HUES6 (cell line): Measurements from ENCODE around the gene MYL3.
A peak's percentile ranks its signal among the peaks of the same experiment; 100 is the strongest.

ENCODE experiments used
- H3K27ac ChIP-seq: 2 replicates; pipeline ENCODE4 v1.7.0; 2013; ENCODE audit warnings: low read depth, mild to moderate bottlenecking, low read length, inconsistent platforms
- H3K27me3 ChIP-seq: 2 replicates; pipeline ENCODE4 v1.6.1; 2013; ENCODE audit warnings: low read length; ENCODE audit not compliant: control insufficient read depth, insufficient read depth
- H3K36me3 ChIP-seq: 2 replicates; pipeline ENCODE4 v1.6.1; 2013; ENCODE audit warnings: low read length; ENCODE audit not compliant: control insufficient read depth, insufficient read depth
- H3K4me1 ChIP-seq: 2 replicates; pipeline ENCODE4 v1.6.1; 2013; ENCODE audit warnings: low read length; ENCODE audit not compliant: control insufficient read depth, insufficient read depth
- H3K4me3 ChIP-seq: 2 replicates; pipeline ENCODE4 v1.5.1; 2013; ENCODE audit warnings: low read depth, low read length
- H3K9ac ChIP-seq: one replicate; pipeline ENCODE4 v1.6.1; 2013; ENCODE audit warnings: mild to moderate bottlenecking, low read length
- H3K9me3 ChIP-seq: 2 replicates; pipeline ENCODE4 v1.6.1; 2013; ENCODE audit warnings: low read depth, low read length; ENCODE audit not compliant: control insufficient read depth, insufficient read depth

MYL3 gene

GRCh38 chr3:46891132-46891531 lies 27.9 kb upstream of the MYL3 start:
- Histone ChIP-seq H3K9me3 (no peaks in the 10 kb centered on the region), H3K36me3 (no peaks in the 10 kb centered on the region), H3K27ac (no peak overlapping the region), H3K9ac (no peak overlapping the region), H3K4me3 (no peak overlapping the region), H3K4me1 (peaks cover 48% of the 10 kb centered on the region), H3K27me3 (peaks cover 66% of the 10 kb centered on the region)

DNA sequence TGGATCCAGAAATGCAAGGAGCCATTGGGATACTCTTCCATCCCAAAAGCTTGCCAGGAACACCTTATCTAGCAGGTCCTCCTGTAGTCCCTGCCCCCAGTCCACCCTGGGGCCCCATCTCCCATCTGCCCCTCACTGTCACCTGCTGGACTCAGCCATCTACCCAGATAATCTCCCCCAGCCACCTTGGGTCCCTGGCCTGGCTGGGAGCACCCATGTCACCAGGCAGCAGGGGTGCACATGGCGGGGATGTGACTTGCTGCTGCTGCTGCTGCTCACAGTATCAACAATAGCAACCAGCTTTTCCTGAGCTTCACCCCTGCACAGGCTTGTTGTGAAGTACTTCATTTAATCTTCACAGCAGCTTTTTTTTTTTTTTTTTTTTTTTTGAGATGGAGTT lies 26.9 kb upstream of the MYL3 start:
- Histone ChIP-seq H3K27me3 (peaks cover 76% of the 10 kb centered on the region), H3K27ac (no peak overlapping the region), H3K9ac (no peak overlapping the region), H3K36me3 (no peaks in the 10 kb centered on the region), H3K4me1 (peaks cover 56% of the 10 kb centered on the region), H3K9me3 (no peaks in the 10 kb centered on the region), H3K4me3 (no peak overlapping the region)

- H3K4me3 ChIP-seq = no peak overlapping the region
- H3K4me1 ChIP-seq = peaks cover 62% of the 10 kb centered on the region
- H3K9me3 ChIP-seq = no peaks in the 10 kb centered on the region
- no peak overlapping the region for H3K9ac ChIP-seq
- H3K27ac ChIP-seq = no peak overlapping the region
- peaks cover 81% of the 10 kb centered on the region for H3K27me3 ChIP-seq
- H3K36me3 ChIP-seq = no peaks in the 10 kb centered on the region
Measured at GRCh38 chr3:46889381-46890110, 26.3 kb upstream of the MYL3 start.

- peak overlapping the region; percentile 41 for H3K9ac ChIP-seq
Measured at GRCh38 chr3:46888705-46889104, 25.5 kb upstream of the MYL3 start.

GRCh38 chr3:46887980-46888494 lies 24.8 kb upstream of the MYL3 start:
- Histone ChIP-seq H3K4me3 (peak overlapping the region; percentile 23; the same call in 1 of the 2 replicates), H3K9ac (no peak overlapping the region), H3K27ac (peak overlapping the region; percentile 42; the same call in 1 of the 2 replicates), H3K9me3 (no peaks in the 10 kb centered on the region), H3K4me1 (peaks cover 68% of the 10 kb centered on the region), H3K36me3 (no peaks in the 10 kb centered on the region), H3K27me3 (peaks cover 82% of the 10 kb centered on the region)

More at GRCh38 chr3:46888705-46889104, 25.5 kb upstream of the MYL3 start:
- H3K27me3 ChIP-seq = peaks cover 84% of the 10 kb centered on the region
- H3K27ac ChIP-seq = peak overlapping the region; percentile 42; the same call in 1 of the 2 replicates
- peaks cover 70% of the 10 kb centered on the region for H3K4me1 ChIP-seq
- H3K9me3 ChIP-seq = no peaks in the 10 kb centered on the region
- no peaks in the 10 kb centered on the region for H3K36me3 ChIP-seq
- H3K4me3 ChIP-seq = peak overlapping the region; percentile 23; the same call in 1 of the 2 replicates

GRCh38 chr3:46885612-46886011 lies 22.4 kb upstream of the MYL3 start:
- no peak overlapping the region for H3K9ac ChIP-seq
- H3K4me1 ChIP-seq = peaks cover 55% of the 10 kb centered on the region
- H3K4me3 ChIP-seq = no peak overlapping the region
- H3K27me3 ChIP-seq = peaks cover 78% of the 10 kb centered on the region
- H3K36me3 ChIP-seq = no peaks in the 10 kb centered on the region
- H3K27ac ChIP-seq = no peak overlapping the region
- H3K9me3 ChIP-seq = no peaks in the 10 kb centered on the region

GRCh38 chr3:46884929-46885328 lies 21.7 kb upstream of the MYL3 start:
- Histone ChIP-seq H3K9ac (no peak overlapping the region), H3K4me1 (peaks cover 52% of the 10 kb centered on the region), H3K27me3 (peaks cover 78% of the 10 kb centered on the region), H3K9me3 (no peaks in the 10 kb centered on the region), H3K36me3 (no peaks in the 10 kb centered on the region), H3K4me3 (peak overlapping the region; percentile 59; the same call in 1 of the 2 replicates), H3K27ac (no peak overlapping the region)

DNA sequence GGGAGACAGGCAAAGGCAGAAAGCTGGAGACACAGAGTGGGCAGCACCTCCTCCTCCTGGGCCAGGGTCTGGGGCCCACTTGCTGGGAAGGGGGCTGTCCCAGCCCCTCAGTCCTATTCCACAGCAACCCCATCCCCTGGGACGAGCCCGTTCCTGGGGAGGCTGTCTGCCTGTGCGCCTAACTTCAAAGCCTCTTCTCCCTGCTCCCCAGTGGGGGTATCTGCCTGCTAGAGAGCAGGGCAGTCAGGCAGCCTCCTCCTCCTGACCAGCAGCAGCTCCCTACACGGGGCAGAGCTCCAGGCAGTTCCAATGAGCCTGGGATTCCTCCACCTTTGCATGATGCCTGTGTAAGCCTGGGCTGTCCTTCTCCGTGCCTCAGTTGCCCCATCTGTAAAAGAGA lies 21.2 kb upstream of the MYL3 start:
- Histone ChIP-seq H3K27me3 (peaks cover 78% of the 10 kb centered on the region), H3K9ac (peak overlapping the region; percentile 19), H3K4me1 (peaks cover 47% of the 10 kb centered on the region), H3K27ac (no peak overlapping the region), H3K36me3 (no peaks in the 10 kb centered on the region), H3K9me3 (no peaks in the 10 kb centered on the region), H3K4me3 (peak overlapping the region; percentile 59)

- Histone ChIP-seq H3K36me3 (no peaks in the 10 kb centered on the region), H3K4me1 (peaks cover 44% of the 10 kb centered on the region), H3K4me3 (peak overlapping the region; percentile 59), H3K27ac (no peak overlapping the region), H3K9me3 (no peaks in the 10 kb centered on the region), H3K27me3 (peaks cover 78% of the 10 kb centered on the region), H3K9ac (peak overlapping the region; percentile 49)
Measured at GRCh38 chr3:46883830-46884185, 20.6 kb upstream of the MYL3 start.

GRCh38 chr3:46883054-46883829 lies 20.0 kb upstream of the MYL3 start:
- no peaks in the 10 kb centered on the region for H3K36me3 ChIP-seq
- peak overlapping the region; percentile 49 for H3K9ac ChIP-seq
- H3K4me1 ChIP-seq = peaks cover 44% of the 10 kb centered on the region
- peak overlapping the region; percentile 76 for H3K4me3 ChIP-seq
- no peak overlapping the region for H3K27ac ChIP-seq
- no peaks in the 10 kb centered on the region for H3K9me3 ChIP-seq
- H3K27me3 ChIP-seq = peaks cover 79% of the 10 kb centered on the region
